Measurements from ENCODE around the gene ADRA1B.

DNA sequence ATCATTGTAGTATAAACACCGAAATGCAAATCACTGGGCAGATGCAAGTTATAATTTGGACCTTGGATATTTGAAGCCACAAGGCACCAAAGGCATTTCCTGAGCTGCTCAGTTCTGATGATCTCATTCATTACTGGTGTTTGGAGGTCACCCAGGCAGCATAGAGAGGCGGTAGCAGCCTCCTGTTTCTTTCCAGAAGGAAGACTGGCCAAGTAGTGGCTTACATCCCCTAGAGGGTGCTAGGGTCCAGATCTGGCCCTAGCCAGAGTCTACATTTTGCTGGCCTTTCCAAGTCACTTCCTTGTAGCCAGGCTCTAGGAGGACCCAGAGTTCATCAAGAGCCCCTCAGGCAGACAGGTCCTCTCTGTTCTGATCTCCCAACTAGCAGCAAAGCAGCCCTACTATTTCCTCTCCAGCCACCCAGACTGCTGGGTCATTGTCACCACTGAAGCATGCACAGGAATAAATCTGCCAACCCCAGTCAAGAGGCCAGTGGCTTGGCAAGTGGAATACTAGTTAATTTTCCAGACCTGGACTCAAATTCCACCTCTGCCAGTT, 59.3 kb downstream of the ADRA1B start:
- TF ChIP-seq POLR2AphosphoS5 (IDR thresholded peaks at IDR 0.05; ENCODE audit: low read depth, low read length) (no peak), POLR2A (IDR thresholded peaks at IDR 0.05; ENCODE audit: low read depth, low read length) (no peak)

Measured in GM12892 (cell line).